HepG2 (cell line): ENCODE measurements around the gene WTAP. TPM values are rescaled to one million over a fixed set of nuclear protein-coding genes. Genes with fewer than 3 reads are reported as not detected.
A peak's percentile ranks its signal among the peaks of the same experiment; 100 is the strongest.

Source experiments
- ARID5B ChIP-seq: IDR thresholded peaks from 2 replicates; pipeline ENCODE4 v1.4.0; 2020; ENCODE audit warnings: mild to moderate bottlenecking, missing genetic modification reagents
- GTF2F1 ChIP-seq: fragments of 150-350 bp; IDR thresholded peaks from 2 replicates; pipeline ENCODE4 v1.6.1; 2014; ENCODE audit warnings: low read length
- KLF11 ChIP-seq: IDR thresholded peaks from 2 replicates; pipeline ENCODE4 v1.6.1; 2016; ENCODE audit warnings: missing compliant biosample characterization
- POLR2G ChIP-seq: fragments of 200-400 bp; formaldehyde crosslinking; IDR thresholded peaks from 2 replicates; pipeline ENCODE4 v1.6.1; 2018; ENCODE audit warnings: mild to moderate bottlenecking, low read depth, low read length, moderate library complexity
- REL ChIP-seq: sonication (generic); formaldehyde crosslinking; conservative IDR thresholded peaks from 2 replicates; pipeline ENCODE4 v1.8.0; 2022; ENCODE audit warnings: mild to moderate bottlenecking, missing genetic modification reagents, moderate library complexity
- SIN3A ChIP-seq: IDR thresholded peaks from 2 replicates; pipeline ENCODE4 v1.6.1; 2011; ENCODE audit warnings: low read depth, mild to moderate bottlenecking, control low read depth, low read length, borderline replicate concordance
- STAT5B ChIP-seq: sonication (generic); formaldehyde crosslinking; IDR thresholded peaks from 2 replicates; pipeline ENCODE4 v1.4.0; 2020; ENCODE audit warnings: missing genetic modification reagents
- TRIM24 ChIP-seq: sonication (generic); formaldehyde crosslinking; IDR thresholded peaks from 2 replicates; pipeline ENCODE4 v1.8.0; 2022; ENCODE audit warnings: mild to moderate bottlenecking, missing genetic modification reagents
- ZMYM3 ChIP-seq: sonication (generic); formaldehyde crosslinking; IDR thresholded peaks from 2 replicates; pipeline ENCODE4 v1.5.1; 2020; ENCODE audit warnings: mild to moderate bottlenecking, missing genetic modification reagents
- polyA plus RNA-seq, 8 experiments: library from polyadenylated mRNA; depleted of rRNA in 3 of 8; stranded (reverse) in 7 of 8; unstranded in 1 of 8; fragments of >200 nt; fragmentation: Illumina TruSeq in 4 of 8; extraction: Trizol in 4 of 8; gene quantifications; 2 replicates each; pipeline versions ENCODE4 v1.2.1 to v1.2.3, GENCODE V29; 2011 to 2016; ENCODE audit warnings: low read depth in 4 of 8, missing spikeins in 1 of 8, mixed read lengths in 1 of 8; ENCODE audit not compliant: insufficient read depth in 1 of 8
- total RNA-seq, 5 experiments: library from RNA; depleted of rRNA; stranded (reverse); fragments of >200 nt; fragmentation: Illumina TruSeq; extraction: Trizol; gene quantifications; 2 replicates each; pipeline ENCODE4 v1.2.3, GENCODE V29; 2016; ENCODE audit warnings: low read depth in 1 of 5
- TF ChIP-seq, protein P1 (sequence below): sonication (generic); formaldehyde crosslinking; IDR thresholded peaks from 2 replicates; pipeline ENCODE4 v1.4.0; 2020; ENCODE audit warnings: missing genetic modification reagents, borderline replicate concordance
- TF ChIP-seq, protein P2 (sequence below): sonication (generic); formaldehyde crosslinking; IDR thresholded peaks from 2 replicates; pipeline ENCODE4 v1.4.0; 2020; ENCODE audit warnings: mild to moderate bottlenecking, missing genetic modification reagents
- TF ChIP-seq, protein P3 (sequence below): sonication (generic); formaldehyde crosslinking; IDR thresholded peaks from 2 replicates; pipeline ENCODE4 v1.5.1; 2020; ENCODE audit warnings: mild to moderate bottlenecking, missing genetic modification reagents, borderline replicate concordance
- TF ChIP-seq, protein P4 (sequence below): IDR thresholded peaks from 2 replicates; pipeline ENCODE4 v1.6.1; 2016; ENCODE audit warnings: missing compliant biosample characterization, missing genetic modification reagents, borderline replicate concordance

WTAP gene
- total and polyA plus RNA-seq, 2 of the 13 experiments (the other 11 are each of a cell fraction or from before 2014, with no cell fraction given), result 31.6 to 167 TPM

DNA sequence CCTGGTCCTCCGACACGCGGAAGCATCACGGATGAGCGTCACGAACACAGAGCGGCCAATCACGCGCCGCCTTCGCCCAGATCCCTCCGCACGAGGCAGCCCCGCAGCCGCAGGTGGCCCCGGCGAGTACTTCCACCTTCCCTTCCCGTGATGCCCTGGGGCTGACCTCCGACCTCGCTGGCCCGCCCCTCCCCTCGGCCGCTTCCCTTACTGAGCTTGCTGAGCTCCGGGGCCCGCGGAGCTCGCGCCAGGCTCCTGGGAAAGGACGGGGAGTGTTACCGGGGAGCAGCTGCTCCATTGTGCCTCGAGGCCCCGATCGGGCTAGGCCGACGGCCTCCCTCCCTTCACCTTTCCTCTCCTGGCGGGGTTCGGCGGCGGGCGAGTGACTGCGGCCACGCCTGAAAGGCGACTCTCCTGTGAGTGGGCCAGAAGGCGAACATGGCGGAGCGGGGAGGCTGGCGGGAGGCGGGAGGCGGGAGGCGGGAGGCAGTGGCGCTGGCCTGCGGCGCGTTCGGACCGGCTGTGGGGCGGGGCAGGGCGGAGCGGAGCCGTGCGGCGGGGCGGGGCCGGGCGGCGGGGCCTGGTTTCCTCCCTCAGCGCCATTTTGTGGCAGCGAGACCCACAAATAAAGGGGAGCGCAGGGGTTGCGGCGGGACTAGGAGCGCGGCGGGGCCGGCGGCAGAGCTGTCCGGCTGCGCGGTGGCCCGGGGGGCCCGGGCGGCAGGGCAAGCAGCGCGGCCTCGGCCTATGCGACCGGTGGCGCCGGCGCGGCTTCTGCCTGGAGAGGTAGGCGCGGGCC is at the start of gene WTAP (continued):
- TF ChIP-seq, protein P1, sequence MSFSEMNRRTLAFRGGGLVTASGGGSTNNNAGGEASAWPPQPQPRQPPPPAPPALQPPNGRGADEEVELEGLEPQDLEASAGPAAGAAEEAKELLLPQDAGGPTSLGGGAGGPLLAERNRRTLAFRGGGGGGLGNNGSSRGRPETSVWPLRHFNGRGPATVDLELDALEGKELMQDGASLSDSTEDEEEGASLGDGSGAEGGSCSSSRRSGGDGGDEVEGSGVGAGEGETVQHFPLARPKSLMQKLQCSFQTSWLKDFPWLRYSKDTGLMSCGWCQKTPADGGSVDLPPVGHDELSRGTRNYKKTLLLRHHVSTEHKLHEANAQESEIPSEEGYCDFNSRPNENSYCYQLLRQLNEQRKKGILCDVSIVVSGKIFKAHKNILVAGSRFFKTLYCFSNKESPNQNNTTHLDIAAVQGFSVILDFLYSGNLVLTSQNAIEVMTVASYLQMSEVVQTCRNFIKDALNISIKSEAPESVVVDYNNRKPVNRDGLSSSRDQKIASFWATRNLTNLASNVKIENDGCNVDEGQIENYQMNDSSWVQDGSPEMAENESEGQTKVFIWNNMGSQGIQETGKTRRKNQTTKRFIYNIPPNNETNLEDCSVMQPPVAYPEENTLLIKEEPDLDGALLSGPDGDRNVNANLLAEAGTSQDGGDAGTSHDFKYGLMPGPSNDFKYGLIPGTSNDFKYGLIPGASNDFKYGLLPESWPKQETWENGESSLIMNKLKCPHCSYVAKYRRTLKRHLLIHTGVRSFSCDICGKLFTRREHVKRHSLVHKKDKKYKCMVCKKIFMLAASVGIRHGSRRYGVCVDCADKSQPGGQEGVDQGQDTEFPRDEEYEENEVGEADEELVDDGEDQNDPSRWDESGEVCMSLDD (CRISPR knock-in tag), result peak; percentile 87
- TF ChIP-seq GTF2F1, result peak; percentile 86
- peak; percentile 89 for TF ChIP-seq ZMYM3 (CRISPR knock-in tag)
- TF ChIP-seq SIN3A, result peak; percentile 89; the same call in 1 of the 2 replicates
- TF ChIP-seq, protein P2, sequence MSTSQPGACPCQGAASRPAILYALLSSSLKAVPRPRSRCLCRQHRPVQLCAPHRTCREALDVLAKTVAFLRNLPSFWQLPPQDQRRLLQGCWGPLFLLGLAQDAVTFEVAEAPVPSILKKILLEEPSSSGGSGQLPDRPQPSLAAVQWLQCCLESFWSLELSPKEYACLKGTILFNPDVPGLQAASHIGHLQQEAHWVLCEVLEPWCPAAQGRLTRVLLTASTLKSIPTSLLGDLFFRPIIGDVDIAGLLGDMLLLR (CRISPR knock-in tag), result peak; percentile 98
- TF ChIP-seq TRIM24 (CRISPR knock-in tag), result no peak
- TF ChIP-seq, protein P3, sequence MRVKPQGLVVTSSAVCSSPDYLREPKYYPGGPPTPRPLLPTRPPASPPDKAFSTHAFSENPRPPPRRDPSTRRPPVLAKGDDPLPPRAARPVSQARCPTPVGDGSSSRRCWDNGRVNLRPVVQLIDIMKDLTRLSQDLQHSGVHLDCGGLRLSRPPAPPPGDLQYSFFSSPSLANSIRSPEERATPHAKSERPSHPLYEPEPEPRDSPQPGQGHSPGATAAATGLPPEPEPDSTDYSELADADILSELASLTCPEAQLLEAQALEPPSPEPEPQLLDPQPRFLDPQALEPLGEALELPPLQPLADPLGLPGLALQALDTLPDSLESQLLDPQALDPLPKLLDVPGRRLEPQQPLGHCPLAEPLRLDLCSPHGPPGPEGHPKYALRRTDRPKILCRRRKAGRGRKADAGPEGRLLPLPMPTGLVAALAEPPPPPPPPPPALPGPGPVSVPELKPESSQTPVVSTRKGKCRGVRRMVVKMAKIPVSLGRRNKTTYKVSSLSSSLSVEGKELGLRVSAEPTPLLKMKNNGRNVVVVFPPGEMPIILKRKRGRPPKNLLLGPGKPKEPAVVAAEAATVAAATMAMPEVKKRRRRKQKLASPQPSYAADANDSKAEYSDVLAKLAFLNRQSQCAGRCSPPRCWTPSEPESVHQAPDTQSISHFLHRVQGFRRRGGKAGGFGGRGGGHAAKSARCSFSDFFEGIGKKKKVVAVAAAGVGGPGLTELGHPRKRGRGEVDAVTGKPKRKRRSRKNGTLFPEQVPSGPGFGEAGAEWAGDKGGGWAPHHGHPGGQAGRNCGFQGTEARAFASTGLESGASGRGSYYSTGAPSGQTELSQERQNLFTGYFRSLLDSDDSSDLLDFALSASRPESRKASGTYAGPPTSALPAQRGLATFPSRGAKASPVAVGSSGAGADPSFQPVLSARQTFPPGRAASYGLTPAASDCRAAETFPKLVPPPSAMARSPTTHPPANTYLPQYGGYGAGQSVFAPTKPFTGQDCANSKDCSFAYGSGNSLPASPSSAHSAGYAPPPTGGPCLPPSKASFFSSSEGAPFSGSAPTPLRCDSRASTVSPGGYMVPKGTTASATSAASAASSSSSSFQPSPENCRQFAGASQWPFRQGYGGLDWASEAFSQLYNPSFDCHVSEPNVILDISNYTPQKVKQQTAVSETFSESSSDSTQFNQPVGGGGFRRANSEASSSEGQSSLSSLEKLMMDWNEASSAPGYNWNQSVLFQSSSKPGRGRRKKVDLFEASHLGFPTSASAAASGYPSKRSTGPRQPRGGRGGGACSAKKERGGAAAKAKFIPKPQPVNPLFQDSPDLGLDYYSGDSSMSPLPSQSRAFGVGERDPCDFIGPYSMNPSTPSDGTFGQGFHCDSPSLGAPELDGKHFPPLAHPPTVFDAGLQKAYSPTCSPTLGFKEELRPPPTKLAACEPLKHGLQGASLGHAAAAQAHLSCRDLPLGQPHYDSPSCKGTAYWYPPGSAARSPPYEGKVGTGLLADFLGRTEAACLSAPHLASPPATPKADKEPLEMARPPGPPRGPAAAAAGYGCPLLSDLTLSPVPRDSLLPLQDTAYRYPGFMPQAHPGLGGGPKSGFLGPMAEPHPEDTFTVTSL (CRISPR knock-in tag), result peak; percentile 71
- TF ChIP-seq ARID5B (CRISPR knock-in tag), result peak; percentile 96
- peak; percentile 95 for TF ChIP-seq REL (CRISPR knock-in tag)
- 0 out of 2 replicates have a peak, but pooled peaks have one; percentile 75 for TF ChIP-seq STAT5B (CRISPR knock-in tag)
- peak; percentile 99 for TF ChIP-seq POLR2G
- TF ChIP-seq, protein P4, sequence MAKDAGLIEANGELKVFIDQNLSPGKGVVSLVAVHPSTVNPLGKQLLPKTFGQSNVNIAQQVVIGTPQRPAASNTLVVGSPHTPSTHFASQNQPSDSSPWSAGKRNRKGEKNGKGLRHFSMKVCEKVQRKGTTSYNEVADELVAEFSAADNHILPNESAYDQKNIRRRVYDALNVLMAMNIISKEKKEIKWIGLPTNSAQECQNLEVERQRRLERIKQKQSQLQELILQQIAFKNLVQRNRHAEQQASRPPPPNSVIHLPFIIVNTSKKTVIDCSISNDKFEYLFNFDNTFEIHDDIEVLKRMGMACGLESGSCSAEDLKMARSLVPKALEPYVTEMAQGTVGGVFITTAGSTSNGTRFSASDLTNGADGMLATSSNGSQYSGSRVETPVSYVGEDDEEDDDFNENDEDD (CRISPR knock-in tag), result peak; percentile 97
- TF ChIP-seq KLF11 (CRISPR knock-in tag), result peak; percentile 99
